Karpas-422 (cell line): ENCODE data around the gene RNF126. TPM values are rescaled to one million over a fixed set of nuclear protein-coding genes. Genes with fewer than 3 reads are reported as not detected.
"Not testable (repeated sequence)": the region's sequence is repeated elsewhere in the genome, so short reads cannot be mapped to it uniquely, and the experiment has no call there.

ENCODE experiments used
- DNase-seq: peaks from one replicate; pipeline ENCODE4 v3.0.0-alpha.2; 2015
- H2AFZ ChIP-seq: fragments of 200-600 bp; sonication (generic); 2 replicates; pipeline ENCODE4 v1.6.1; 2014; ENCODE audit warnings: antibody characterized with exemption, low read length, mixed read lengths
- H3K27ac ChIP-seq: fragments of 200-600 bp; sonication (generic); 2 replicates; pipeline ENCODE4 v1.5.1; 2014; ENCODE audit warnings: mild to moderate bottlenecking, low read length, moderate library complexity
- H3K27me3 ChIP-seq: fragments of 200-600 bp; sonication (generic); 2 replicates; pipeline ENCODE4 v1.6.1; 2014; ENCODE audit warnings: low read length, mixed read lengths
- H3K36me3 ChIP-seq: fragments of 200-600 bp; sonication (generic); 2 replicates; pipeline ENCODE4 v1.6.1; 2014; ENCODE audit warnings: low read length, mixed read lengths; ENCODE audit not compliant: insufficient read depth
- H3K4me1 ChIP-seq: fragments of 200-600 bp; sonication (generic); 2 replicates; pipeline ENCODE4 v1.6.1; 2014; ENCODE audit warnings: mild to moderate bottlenecking, low read length, mixed read lengths
- H3K4me2 ChIP-seq: fragments of 200-600 bp; sonication (generic); 2 replicates; pipeline ENCODE4 v1.6.1; 2014; ENCODE audit warnings: low read length, low read depth, mild to moderate bottlenecking; ENCODE audit not compliant: poor library complexity, severe bottlenecking
- H3K4me3 ChIP-seq: fragments of 200-600 bp; sonication (generic); 2 replicates; pipeline ENCODE4 v1.5.1; 2014; ENCODE audit warnings: mild to moderate bottlenecking, antibody characterized with exemption, low read length, mixed read lengths
- H3K79me2 ChIP-seq: fragments of 200-600 bp; sonication (generic); 2 replicates; pipeline ENCODE4 v1.6.1; 2014; ENCODE audit warnings: mild to moderate bottlenecking, low read length, mixed read lengths
- H3K9ac ChIP-seq: fragments of 200-600 bp; sonication (generic); 2 replicates; pipeline ENCODE4 v1.6.0; 2014; ENCODE audit warnings: low read length
- H3K9me2 ChIP-seq: fragments of 200-600 bp; sonication (generic), shearing (Covaris generic); replicated peaks from 2 replicates; pipeline ENCODE4 v1.6.0; 2014; ENCODE audit warnings: mild to moderate bottlenecking, low read length, moderate library complexity; ENCODE audit not compliant: insufficient read depth
- H3K9me3 ChIP-seq: fragments of 300-700, 200-600 bp; sonication (generic); 2 replicates; pipeline ENCODE4 v1.6.1; 2014; ENCODE audit warnings: low read length, mixed read lengths
- H4K20me1 ChIP-seq: fragments of 200-600 bp; sonication (generic); 2 replicates; pipeline ENCODE4 v1.6.1; 2014; ENCODE audit warnings: mild to moderate bottlenecking, antibody characterized with exemption, low read length, low read depth; ENCODE audit not compliant: insufficient read depth
- total RNA-seq: library from RNA; depleted of rRNA; stranded (reverse); fragments of >200 nt; shearing (Covaris generic); gene quantifications from 2 replicates; pipeline ENCODE4 v1.2.3, GENCODE V29; 2014; ENCODE audit warnings: low replicate concordance; rRNA removed

Gene RNF126
- total RNA-seq, 1 experiment from 2014 or later, result 36.5 TPM

- Histone ChIP-seq H3K4me1 (no peaks in the 10 kb centered on the region), H3K4me2 (no peak overlapping the region), H3K9ac (no peak overlapping the region), H3K27me3 (no peaks in the 10 kb centered on the region), H4K20me1 (no peaks in the 10 kb centered on the region), H3K9me3 (peaks cover 7% of the 10 kb centered on the region; the same call in 1 of the 2 replicates), H3K27ac (no peak overlapping the region), H3K4me3 (no peak overlapping the region), H2AFZ (no peak overlapping the region), H3K36me3 (no peaks in the 10 kb centered on the region), H3K9me2 (no peaks in the 10 kb centered on the region), H3K79me2 (no peaks in the 10 kb centered on the region)
- peak; percentile 88 for DNase-seq
Observed at GRCh38 chr19:604355-604754, 58.7 kb downstream of the RNF126 start.

GRCh38 chr19:603779-604178, 59.2 kb downstream of the RNF126 start:
- not testable (repeated sequence) for H2AFZ ChIP-seq, H3K79me2 ChIP-seq, H3K9me3 ChIP-seq, DNase-seq, H3K4me1 ChIP-seq, H3K9me2 ChIP-seq, H3K4me3 ChIP-seq, H3K27ac ChIP-seq, H3K9ac ChIP-seq, H3K4me2 ChIP-seq, H3K36me3 ChIP-seq, H4K20me1 ChIP-seq, H3K27me3 ChIP-seq

- H3K27ac ChIP-seq, H3K9ac ChIP-seq, H3K4me2 ChIP-seq, H3K79me2 ChIP-seq, H2AFZ ChIP-seq, H3K9me2 ChIP-seq, H3K36me3 ChIP-seq, H3K4me3 ChIP-seq, H3K9me3 ChIP-seq, H3K27me3 ChIP-seq, H3K4me1 ChIP-seq, H4K20me1 ChIP-seq, DNase-seq: not testable (repeated sequence)
Observed at GRCh38 chr19:603302-603639, 59.7 kb downstream of the RNF126 start.

- Histone ChIP-seq H3K27ac (no peak overlapping the region), H3K4me1 (no peaks in the 10 kb centered on the region), H3K9me2 (no peaks in the 10 kb centered on the region), H2AFZ (no peak overlapping the region), H3K79me2 (no peaks in the 10 kb centered on the region), H4K20me1 (no peaks in the 10 kb centered on the region), H3K9me3 (peaks cover 3% of the 10 kb centered on the region; the same call in 1 of the 2 replicates), H3K9ac (no peak overlapping the region), H3K4me2 (no peak overlapping the region), H3K36me3 (no peaks in the 10 kb centered on the region), H3K4me3 (no peak overlapping the region), H3K27me3 (no peaks in the 10 kb centered on the region)
- no peak for DNase-seq
Observed at GRCh38 chr19:602391-603301, 60.4 kb downstream of the RNF126 start.

- Histone ChIP-seq H3K9me3 (no peaks in the 10 kb centered on the region; the same call in 1 of the 2 replicates), H3K79me2 (no peaks in the 10 kb centered on the region), H3K4me2 (no peak overlapping the region), H3K4me3 (no peak overlapping the region), H3K27me3 (no peaks in the 10 kb centered on the region), H3K4me1 (no peaks in the 10 kb centered on the region), H3K36me3 (no peaks in the 10 kb centered on the region), H3K9ac (no peak overlapping the region), H4K20me1 (no peaks in the 10 kb centered on the region), H3K9me2 (no peaks in the 10 kb centered on the region), H2AFZ (no peak overlapping the region), H3K27ac (no peak overlapping the region)
- DNase-seq, result no peak
Observed at GRCh38 chr19:601790-602189, 61.2 kb downstream of the RNF126 start.

- H3K9me2 ChIP-seq, result no peaks in the 10 kb centered on the region
- no peaks in the 10 kb centered on the region; the same call in 1 of the 2 replicates for H3K9me3 ChIP-seq
- DNase-seq, result no peak
- H3K36me3 ChIP-seq, result no peaks in the 10 kb centered on the region
- no peak overlapping the region for H3K4me3 ChIP-seq
- H3K4me1 ChIP-seq, result no peaks in the 10 kb centered on the region
- H3K27me3 ChIP-seq, result no peaks in the 10 kb centered on the region
- no peak overlapping the region for H3K27ac ChIP-seq
- no peak overlapping the region for H2AFZ ChIP-seq
- no peak overlapping the region for H3K4me2 ChIP-seq
- H3K79me2 ChIP-seq, result no peaks in the 10 kb centered on the region
- H4K20me1 ChIP-seq, result no peaks in the 10 kb centered on the region
- no peak overlapping the region for H3K9ac ChIP-seq
Observed at GRCh38 chr19:601310-601709, 61.7 kb downstream of the RNF126 start.

Other genes starting within 250 kb of the RNF126 start
- not detected in 2 replicates for gene SHC2, start 202.2 kb downstream of the RNF126 start, total RNA-seq
- gene MADCAM1, start 166.7 kb downstream of the RNF126 start, total RNA-seq, result 0.11 and 0.97 TPM in 2 replicates
- 13.8 and 46.6 TPM in 2 replicates for gene TPGS1, start 155.7 kb downstream of the RNF126 start, total RNA-seq
- gene CDC34, start 131.5 kb downstream of the RNF126 start, total RNA-seq, result 25.7 and 96.8 TPM in 2 replicates
- 0.32 TPM in 1 of 2 replicates, not detected in the other for gene GZMM, start 119.2 kb downstream of the RNF126 start, total RNA-seq
- gene BSG, start 90.6 kb downstream of the RNF126 start, total RNA-seq, result 124 and 186 TPM in 2 replicates
- not detected in 2 replicates for gene HCN2, start 73.3 kb downstream of the RNF126 start, total RNA-seq
- gene POLRMT, start 29.7 kb downstream of the RNF126 start, total RNA-seq, result 51.5 and 60.6 TPM in 2 replicates
- gene FGF22, start 23.3 kb downstream of the RNF126 start, total RNA-seq, result not detected in 2 replicates
- 2.3 and 3.0 TPM in 2 replicates for gene FSTL3, start 13.2 kb upstream of the RNF126 start, total RNA-seq
- gene PRSS57, start 32.2 kb upstream of the RNF126 start, total RNA-seq, result not detected in 2 replicates
- 3.5 TPM in 1 of 2 replicates, not detected in the other for gene PALM, start 45.7 kb upstream of the RNF126 start, total RNA-seq
- not detected in 2 replicates for gene MISP, start 87.9 kb upstream of the RNF126 start, total RNA-seq
- gene PTBP1, start 134.2 kb upstream of the RNF126 start, total RNA-seq, result 170 and 172 TPM in 2 replicates
- not detected in 2 replicates for gene PLPPR3, start 158.7 kb upstream of the RNF126 start, total RNA-seq
- not detected in 2 replicates for gene AZU1, start 164.6 kb upstream of the RNF126 start, total RNA-seq
- not detected in 2 replicates for gene PRTN3, start 177.8 kb upstream of the RNF126 start, total RNA-seq
- not detected in 2 replicates for gene ELANE, start 189.1 kb upstream of the RNF126 start, total RNA-seq
- gene CFD, start 196.4 kb upstream of the RNF126 start, total RNA-seq, result 1.5 and 6.9 TPM in 2 replicates
- gene MED16, start 230.0 kb upstream of the RNF126 start, total RNA-seq, result 10.8 and 14.1 TPM in 2 replicates
- gene RNU6-9, start 230.3 kb upstream of the RNF126 start, total RNA-seq, result not detected in 2 replicates